ENCODE data around the gene ZBTB9. TPM values are rescaled to one million over a fixed set of nuclear protein-coding genes. Genes with fewer than 3 reads are reported as not detected.

The ZBTB9 gene
- total RNA-seq, 1 experiment from 2014 or later = 7.6 TPM

DNA sequence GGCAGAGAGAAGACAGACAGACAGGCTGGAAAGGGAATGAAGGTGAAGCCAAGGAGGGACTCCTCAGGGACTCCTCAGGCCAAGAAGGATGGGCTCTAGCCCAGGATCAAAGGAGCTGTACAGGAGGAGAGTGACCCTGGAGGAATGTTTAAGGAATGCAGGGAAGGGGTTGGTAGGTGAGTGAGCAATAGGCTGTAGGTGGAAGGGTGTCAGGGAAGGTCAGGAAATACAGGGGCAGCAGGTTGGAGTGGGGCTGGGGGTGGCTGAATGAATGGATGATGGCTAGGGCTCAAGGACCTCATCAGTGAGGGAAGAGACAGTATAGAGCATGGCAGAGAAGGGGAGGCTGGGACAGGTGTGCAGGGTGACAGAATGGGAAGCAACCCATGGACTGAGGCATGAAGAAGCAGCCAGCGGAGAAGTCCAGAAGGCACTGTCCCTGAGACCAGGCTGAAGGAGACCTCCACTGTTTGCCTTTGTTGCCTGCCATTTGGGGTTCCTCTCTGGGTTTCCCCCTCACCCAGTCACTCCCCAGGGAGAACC lies 21.3 kb upstream of the ZBTB9 start:
- no peak for DNase-seq (ENCODE audit: low spot score)

DNA sequence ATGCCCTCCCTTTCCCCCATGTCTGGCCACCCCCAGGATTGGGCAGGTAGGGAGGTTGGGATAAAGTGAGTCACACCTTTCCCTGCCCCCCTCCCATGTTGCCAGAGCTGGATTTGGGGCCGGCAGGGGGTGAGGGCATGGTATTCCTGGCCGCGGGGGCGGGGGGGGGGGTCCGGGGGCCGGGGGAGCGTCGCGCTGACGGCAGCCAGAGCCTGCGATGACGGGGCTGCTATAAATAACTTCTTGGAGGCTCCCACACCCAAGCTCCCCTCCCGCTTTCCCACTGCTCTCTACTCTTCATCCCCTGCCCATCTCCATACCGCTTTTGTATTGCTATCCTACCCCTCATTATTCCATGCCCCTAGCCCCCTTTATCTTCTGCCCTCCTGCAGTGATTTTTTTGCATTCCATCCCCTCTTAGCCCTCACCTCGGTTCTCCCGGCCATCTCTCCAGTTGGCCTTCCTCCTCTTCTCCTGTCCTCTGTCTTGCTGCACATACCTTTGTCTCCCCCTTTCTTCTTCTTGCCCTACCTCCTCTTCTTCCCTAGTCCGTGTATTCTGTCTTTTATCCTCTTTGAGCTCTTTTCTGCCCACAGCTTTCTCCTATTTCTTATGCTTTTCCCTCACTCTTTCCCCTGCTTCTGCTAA lies 20.7 kb upstream of the ZBTB9 start:
- no peak for DNase-seq (ENCODE audit: low spot score)

DNA sequence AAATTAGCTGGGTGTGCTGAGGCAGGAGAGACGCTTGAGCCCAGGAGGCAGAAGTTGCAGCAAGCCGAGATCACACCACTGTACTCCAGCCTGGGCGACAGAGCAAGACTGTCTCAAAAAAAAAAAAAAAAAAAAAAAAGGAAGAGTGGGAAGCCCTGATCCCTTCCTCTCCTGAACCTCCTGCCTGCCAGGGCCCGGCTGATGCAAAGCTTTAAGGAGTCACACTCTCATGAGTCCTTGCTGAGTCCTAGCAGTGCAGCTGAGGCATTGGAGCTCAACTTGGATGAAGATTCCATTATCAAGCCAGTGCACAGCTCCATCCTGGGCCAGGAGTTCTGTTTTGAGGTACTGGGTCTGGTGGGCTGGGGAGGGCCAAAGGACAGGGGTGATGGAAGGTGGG lies 19.4 kb upstream of the ZBTB9 start:
- no peak for DNase-seq (ENCODE audit: low spot score)

DNA sequence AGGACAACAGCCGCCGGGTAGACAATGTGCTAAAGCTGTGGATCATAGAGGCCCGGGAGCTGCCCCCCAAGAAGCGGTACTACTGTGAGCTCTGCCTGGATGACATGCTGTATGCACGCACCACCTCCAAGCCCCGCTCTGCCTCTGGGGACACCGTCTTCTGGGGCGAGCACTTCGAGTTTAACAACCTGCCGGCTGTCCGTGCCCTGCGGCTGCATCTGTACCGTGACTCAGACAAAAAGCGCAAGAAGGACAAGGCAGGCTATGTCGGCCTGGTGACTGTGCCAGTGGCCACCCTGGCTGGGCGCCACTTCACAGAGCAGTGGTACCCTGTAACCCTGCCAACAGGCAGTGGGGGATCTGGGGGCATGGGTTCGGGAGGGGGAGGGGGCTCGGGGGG lies 16.7 kb upstream of the ZBTB9 start:
- no peak for DNase-seq (ENCODE audit: low spot score)

DNA sequence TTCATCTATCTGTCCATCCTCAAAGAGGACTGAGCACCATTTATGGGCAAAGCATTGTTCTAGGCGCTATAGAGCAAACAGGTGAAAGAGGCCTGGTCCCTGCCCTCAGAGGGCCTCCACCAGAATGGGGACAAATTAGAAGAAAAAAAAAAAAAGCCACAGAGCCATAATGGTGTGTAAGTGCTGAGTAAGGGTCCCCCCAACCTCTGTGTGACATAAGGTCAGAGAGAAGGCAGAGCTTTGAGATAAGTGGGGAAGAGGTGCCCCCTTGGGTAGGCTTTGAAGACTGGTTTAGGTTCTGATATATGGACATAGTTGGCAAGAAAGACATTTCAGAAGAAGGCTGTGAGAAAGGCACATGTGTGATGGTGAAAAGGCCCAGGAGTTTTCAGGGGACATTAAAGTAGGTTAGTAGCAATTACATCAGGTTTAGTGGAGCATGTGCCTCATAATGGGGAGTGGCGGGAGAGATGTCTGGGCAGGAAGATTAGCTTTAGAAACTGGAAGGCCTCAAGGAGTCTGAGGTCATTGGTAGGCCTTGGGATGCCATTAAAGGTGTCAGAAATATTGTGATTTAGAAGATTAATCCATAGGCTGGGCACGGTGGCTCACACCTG lies 15.3 kb upstream of the ZBTB9 start:
- no peak for DNase-seq (ENCODE audit: low spot score)

DNA sequence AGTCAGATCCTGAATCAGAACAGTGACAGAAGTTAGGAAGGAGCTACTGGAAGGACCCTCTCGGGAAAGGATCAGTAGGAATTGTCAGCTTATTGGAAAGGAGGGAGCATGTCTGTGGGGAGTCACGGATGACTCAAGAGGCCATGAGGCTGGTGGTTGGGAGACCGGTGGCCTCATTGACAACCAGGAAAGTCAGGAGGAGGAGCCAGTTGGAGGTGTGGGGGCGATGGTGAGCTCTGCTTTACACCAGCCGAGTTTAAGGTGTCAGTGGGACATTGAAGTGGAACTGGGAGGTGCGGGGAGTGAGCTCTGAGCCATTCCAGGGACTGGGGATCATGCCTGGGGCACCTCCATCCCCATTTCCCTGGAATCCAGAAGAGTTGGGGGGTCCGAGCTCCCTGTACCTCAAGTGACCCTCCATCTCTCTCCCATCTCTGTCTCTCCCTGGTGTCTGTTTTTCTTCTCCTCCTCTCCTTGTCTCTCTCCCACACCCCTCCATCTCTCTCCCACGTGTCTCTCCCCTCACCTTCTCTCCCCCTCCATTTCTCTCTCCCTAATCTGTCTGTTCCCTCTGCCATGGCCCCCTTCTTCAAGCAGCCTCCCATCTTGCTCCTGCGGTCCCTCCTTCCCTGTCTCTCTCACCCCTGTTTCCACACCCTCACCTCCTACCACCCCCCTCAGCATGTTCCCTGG lies 14.3 kb upstream of the ZBTB9 start:
- DNase-seq (ENCODE audit: low spot score) = no peak

DNA sequence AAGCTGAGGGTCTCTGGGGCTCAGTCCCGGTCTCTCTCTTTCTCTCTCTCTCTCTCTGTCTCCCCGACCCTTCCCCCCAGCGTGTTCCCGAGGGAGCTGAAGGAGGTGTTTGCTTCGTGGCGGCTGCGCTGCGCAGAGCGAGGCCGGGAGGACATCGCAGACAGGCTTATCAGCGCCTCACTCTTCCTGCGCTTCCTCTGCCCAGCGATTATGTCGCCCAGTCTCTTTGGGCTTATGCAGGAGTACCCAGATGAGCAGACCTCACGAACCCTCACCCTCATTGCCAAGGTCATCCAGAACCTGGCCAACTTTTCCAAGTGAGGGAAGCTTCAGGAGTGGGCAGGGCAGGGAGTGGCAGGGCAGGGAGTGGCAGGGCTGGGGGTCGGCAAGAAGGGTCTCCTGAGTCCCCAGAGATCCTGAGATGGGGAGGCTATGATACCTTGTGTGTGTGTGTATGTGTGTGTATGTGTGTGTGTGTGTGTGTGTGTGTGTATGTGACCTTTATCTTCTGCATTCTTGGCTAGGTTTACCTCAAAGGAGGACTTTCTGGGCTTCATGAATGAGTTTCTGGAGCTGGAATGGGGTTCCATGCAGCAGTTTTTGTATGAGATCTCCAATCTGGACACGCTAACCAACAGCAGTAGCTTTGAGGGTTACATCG lies 13.6 kb upstream of the ZBTB9 start:
- no peak for DNase-seq (ENCODE audit: low spot score)

DNA sequence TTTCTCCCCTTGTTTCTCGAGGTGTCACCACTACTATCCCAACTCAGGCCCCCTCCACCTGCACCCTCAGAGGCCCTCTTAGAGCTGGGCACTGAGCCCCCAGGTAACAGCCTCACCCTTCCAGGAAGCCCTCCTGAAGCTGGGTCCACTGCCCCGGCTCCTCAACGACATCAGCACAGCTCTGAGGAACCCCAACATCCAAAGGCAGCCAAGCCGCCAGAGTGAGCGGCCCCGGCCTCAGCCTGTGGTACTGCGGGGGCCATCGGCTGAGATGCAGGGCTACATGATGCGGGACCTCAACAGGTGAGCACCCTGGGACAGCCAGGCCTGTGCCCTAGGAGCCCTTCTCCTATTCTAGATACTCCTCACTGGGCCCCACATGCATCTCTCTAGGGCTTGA lies 12.9 kb upstream of the ZBTB9 start:
- DNase-seq (ENCODE audit: low spot score) = no peak

DNA sequence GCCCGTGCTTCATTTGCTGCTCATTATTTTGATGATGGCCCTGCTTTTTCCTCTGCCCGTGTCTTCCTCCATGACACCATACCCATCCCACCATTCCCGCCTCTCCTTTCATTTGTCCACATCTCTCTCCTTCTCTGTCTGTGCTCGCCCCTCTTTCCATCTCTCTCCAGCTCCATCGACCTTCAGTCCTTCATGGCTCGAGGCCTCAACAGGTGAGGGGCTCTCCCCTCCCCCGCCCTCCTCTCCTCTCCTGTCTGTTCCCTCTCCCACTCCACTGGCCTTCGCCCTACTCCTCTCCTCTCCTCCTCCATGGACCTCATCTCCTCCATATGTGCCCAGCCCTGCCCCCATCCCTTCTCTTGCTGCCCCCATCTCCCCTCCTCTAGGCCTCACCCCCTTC lies 12.1 kb upstream of the ZBTB9 start:
- no peak for DNase-seq (ENCODE audit: low spot score)

DNA sequence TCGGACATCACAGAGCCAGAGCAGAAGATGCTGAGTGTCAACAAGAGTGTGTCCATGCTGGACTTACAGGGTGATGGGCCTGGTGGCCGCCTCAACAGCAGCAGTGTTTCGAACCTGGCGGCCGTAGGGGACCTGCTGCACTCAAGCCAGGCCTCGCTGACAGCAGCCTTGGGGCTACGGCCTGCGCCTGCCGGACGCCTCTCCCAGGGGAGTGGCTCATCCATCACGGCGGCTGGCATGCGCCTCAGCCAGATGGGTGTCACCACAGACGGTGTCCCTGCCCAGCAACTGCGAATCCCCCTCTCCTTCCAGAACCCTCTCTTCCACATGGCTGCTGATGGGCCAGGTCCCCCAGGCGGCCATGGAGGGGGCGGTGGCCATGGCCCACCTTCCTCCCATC lies 11.4 kb upstream of the ZBTB9 start:
- no peak for DNase-seq (ENCODE audit: low spot score)

DNA sequence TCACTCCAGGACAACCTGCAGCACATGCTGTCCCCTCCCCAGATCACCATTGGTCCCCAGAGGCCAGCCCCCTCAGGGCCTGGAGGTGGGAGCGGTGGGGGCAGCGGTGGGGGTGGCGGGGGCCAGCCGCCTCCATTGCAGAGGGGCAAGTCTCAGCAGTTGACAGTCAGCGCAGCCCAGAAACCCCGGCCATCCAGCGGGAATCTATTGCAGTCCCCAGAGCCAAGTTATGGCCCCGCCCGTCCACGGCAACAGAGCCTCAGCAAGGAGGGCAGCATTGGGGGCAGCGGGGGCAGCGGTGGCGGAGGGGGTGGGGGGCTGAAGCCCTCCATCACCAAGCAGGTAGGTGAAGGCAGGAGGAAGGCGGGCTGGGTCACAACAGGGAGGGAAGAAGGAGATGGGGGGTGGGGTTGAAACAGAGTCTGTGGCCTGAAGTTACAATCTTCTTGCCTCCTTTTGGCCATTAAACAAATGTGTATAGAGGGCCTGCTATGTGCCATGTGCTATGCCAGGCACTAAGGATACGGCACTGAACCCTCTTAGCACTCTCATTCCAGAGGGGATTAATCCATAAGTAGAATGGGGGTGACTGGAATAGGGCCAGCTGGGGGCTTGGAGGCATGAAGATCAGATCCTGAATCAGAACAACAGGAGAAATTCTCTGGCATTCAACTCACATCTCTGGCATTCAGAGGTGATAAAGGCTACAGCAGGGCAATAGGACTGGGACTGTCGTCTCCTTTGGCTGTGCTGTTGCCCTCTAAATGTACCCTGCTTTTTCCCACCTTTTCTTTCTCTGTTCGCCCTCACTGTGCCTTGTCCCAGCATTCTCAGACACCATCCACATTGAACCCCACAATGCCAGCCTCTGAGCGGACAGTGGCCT lies 10.5 kb upstream of the ZBTB9 start:
- DNase-seq (ENCODE audit: low spot score) = no peak

DNA sequence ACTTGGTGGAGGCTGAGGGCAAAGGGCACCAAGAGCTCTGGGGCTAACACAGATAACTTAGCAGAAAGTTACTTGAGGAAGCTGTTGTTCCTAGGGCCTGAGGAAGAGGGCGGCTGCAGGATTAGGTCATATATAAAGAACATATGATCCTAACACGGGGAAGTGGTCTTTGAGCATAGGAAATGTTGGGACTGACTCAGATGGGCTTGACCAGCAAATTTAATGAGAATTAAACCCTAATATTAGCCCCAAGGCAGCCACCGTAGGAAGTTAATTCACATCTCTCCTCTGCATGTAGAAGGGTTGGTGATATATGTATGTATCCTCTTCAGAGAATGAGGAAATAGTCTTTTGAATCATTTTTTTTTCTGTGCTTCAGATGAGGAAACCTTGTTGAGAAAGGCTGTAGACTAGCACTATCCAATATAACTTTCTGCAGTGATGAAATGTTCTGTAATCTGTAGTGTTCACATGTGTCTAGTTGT lies 9.2 kb upstream of the ZBTB9 start:
- no peak for DNase-seq (ENCODE audit: low spot score)

DNA sequence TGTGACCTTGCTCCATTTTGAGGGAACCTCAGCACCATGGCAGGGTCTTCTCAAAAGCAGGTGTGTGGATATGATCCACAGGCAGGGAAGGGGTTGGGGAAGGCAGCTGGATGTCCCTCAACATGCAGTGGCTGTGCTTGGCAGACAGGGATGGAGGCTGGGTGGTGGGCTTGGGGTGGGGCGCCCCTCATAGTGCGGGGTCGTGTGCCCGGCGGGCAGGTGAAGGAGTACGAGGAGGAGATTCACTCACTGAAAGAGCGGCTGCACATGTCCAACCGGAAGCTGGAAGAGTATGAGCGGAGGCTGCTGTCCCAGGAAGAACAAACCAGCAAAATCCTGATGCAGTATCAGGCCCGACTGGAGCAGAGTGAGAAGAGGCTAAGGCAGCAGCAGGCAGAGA lies 8.0 kb upstream of the ZBTB9 start:
- DNase-seq (ENCODE audit: low spot score) = no peak

DNA sequence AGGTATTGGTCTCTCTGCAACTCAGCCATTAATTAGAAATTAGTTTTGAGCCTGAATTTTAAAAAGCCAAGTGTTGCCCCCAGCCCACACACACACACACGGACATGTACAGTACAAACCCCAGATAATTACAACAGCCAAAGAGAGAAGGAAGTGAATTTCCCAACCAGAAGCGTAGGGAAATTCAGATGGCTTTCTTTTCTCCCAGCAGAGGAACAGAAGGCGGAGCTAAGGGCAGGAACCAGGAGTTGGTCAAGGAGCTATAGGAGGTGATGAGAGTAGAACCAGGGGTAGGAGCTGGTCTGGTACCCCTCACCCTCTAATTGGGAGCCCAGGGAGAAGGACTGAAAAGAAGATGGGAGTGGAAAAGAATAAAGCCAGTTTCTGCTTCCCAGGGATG lies 3.9 kb upstream of the ZBTB9 start:
- no peak for DNase-seq (ENCODE audit: low spot score)

DNA sequence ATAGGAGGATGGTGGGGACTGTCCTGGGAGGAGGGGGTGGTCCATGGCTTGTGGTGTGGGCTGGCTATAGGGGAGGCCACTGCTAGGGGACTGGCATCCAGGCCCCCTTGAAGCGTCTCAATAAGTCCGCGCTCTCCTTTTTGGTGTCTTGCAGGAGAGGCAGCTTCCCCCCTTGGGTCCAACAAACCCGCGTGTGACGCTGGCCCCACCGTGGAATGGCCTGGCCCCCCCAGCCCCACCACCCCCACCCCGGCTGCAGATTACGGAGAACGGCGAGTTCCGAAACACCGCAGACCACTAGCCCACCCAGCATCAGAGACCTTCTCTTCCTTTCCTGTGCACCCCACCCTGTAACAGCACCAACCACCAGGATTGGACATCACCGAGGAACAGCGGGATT lies 2.8 kb upstream of the ZBTB9 start:
- no peak for DNase-seq (ENCODE audit: low spot score)

DNA sequence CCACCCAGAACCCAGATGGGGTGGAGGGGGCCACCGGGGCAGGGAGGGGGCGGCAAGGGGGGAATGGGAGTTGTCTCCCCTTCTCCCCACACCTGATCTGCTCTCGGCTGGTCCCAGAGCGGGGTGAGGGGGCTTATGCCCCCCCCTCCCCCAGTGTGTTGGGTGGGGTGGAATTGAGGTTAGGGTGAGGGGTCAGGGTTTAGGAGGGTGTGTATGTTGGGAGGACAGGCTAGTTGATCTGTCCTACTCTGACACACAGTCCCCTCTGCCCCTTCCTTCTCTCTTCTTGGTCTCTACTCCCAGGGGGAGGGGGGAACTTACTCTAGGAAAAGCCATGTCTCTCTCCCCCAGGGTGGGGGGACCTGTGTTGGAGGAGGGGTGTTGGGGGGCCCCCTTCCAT lies 1.9 kb upstream of the ZBTB9 start:
- DNase-seq (ENCODE audit: low spot score) = no peak

DNA sequence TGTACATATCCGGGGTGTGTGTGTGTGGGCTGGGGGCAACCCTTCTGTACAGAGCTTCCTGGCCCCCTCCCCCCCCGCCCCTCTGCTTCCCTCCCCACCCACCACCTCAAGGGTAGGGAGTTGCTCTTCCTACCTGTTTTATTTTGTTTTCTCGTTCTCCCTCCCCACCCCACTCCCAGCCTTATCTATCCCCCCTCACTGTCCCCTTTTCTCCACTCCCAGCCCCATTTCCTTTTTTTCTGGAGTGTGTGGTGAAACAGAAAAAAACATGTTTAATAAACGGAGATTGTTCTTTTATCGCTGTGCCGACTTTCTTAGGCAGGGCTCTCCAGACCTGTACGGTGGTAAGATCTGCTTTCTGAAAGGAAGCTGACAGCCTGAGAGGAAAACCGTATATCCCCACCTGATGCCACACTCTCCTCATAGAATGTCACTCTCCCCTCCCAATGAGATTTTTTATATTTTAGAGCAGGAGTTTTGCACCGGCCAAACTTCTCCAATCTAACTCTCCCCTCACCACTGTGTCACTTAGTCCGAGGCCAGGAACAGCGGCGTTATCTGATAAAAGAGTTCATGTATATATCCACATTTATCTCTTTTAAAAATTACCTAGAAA lies 875 bp upstream of the ZBTB9 start:
- no peak for DNase-seq (ENCODE audit: low spot score)

DNA sequence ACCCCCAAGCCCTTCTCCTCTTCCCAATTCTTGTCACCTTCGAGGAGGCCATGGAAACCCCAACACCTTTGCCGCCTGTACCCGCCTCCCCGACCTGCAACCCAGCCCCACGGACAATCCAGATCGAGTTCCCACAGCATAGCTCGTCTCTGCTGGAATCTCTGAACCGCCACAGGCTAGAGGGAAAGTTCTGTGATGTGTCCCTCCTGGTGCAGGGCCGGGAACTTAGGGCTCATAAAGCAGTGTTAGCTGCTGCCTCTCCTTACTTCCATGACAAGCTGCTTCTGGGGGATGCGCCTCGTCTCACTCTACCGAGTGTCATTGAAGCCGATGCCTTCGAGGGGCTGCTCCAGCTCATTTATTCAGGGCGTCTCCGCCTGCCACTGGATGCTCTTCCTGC lies 675 bp downstream of the ZBTB9 start:
- no peak for DNase-seq (ENCODE audit: low spot score)

DNA sequence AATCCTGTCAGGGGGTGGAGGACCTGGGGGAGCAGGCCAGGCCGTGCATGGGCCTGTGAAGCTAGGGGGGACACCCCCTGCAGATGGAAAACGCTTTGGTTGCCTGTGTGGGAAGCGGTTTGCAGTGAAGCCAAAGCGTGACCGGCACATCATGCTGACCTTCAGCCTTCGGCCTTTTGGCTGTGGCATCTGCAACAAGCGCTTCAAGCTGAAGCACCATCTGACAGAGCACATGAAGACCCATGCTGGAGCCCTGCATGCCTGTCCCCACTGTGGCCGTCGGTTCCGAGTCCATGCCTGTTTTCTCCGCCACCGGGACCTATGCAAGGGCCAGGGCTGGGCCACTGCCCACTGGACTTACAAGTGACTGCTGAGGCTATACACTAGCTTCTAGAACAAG lies 1.8 kb downstream of the ZBTB9 start:
- no peak for DNase-seq (ENCODE audit: low spot score)

DNA sequence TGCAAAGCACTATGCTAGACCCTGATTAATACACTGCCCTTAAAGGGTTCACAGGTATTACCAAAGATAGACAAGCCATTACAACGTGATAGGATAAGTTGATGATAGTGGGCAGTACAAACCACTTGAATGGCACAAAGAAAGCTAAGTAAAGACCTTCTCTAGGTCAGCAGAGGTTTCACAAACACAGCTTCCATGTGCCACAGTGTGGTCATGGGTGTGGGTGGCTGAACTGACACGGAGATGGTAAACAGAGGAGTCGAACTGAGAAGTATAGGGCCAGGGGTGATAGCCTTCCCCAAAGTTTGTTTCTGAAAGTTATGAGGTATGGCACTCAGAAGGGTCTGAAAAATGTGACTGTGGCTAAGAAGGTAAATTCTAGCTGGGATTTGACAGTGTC lies 4.3 kb downstream of the ZBTB9 start:
- no peak for DNase-seq (ENCODE audit: low spot score)

DNA sequence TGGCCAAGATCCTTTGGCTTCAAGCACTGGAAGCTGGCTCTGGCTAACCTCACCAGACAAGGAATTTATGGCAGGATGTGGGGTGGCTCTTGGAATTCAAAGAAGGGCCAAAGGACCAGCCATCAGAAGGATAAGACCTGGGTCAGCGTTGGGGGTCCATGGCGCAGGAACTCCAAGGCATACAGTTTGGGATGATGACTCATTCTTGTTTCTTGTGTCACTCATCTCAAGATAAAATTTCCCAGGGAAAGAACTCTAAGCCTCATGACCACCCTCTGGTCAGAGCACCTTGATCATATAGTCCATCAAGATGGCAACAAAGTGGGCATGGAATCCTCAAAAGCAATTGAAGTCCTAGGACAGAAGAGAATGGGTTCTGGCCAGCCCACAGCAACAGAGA lies 4.8 kb downstream of the ZBTB9 start:
- DNase-seq (ENCODE audit: low spot score) = no peak

All from H4 (cell line).